Stimulated activated memory B cell treated with anti-CD40 and anti-IgM and Interleukin-4, amounts not matched to agents 10 μg/mL and 1 μg/mL and 100 μg/mL, for 72 hours (primary cell): Measurements from ENCODE around the gene BPIFB3.
"Not testable (repeated sequence)": the region's sequence is repeated elsewhere in the genome, so short reads cannot be mapped to it uniquely, and the experiment has no call there.

Experiments
- ATAC-seq: fragments of 150-1000 bp; cut with Tn5 transposase; 2 replicates; pipeline ENCODE4 v1.10.0; 2021
- H3K27ac Mint-ChIP-seq: one replicate; pipeline ENCODE4 v1.8.0; 2022; ENCODE audit warnings: mild to moderate bottlenecking, mixed read lengths
- H3K27me3 Mint-ChIP-seq: one replicate; pipeline ENCODE4 v1.8.0; 2022; ENCODE audit warnings: mixed read lengths
- H3K36me3 Mint-ChIP-seq: one replicate; pipeline ENCODE4 v1.8.0; 2022; ENCODE audit warnings: mixed read lengths
- H3K4me1 Mint-ChIP-seq: one replicate; pipeline ENCODE4 v1.8.0; 2022; ENCODE audit warnings: mixed read lengths
- H3K4me3 Mint-ChIP-seq: one replicate; pipeline ENCODE4 v1.8.0; 2022; ENCODE audit warnings: mild to moderate bottlenecking, moderate library complexity, mixed read lengths
- H3K9me3 Mint-ChIP-seq: one replicate; pipeline ENCODE4 v1.8.0; 2022; ENCODE audit warnings: mixed read lengths

The BPIFB3 gene

GRCh38 chr20:33076662-33077372, 23.1 kb downstream of the BPIFB3 start:
- no peak for ATAC-seq

GRCh38 chr20:33079259-33079658, 25.6 kb downstream of the BPIFB3 start, which contains the start of gene BPIFB4:
Gene BPIFB4, plus strand, starts transcription at chr20:33079643. Its CDS starts 1,884 bp downstream, at chr20:33081527.
- Mint-ChIP-seq H3K36me3 (no peaks in the 10 kb centered on the region), H3K4me1 (no peaks in the 10 kb centered on the region), H3K9me3 (peaks cover 5% of the 10 kb centered on the region), H3K27ac (no peak within 1 kb of the TSS), H3K27me3 (peaks cover 13% of the 10 kb centered on the region), H3K4me3 (no peak within 1 kb of the TSS)
- ATAC-seq = no peak

More at GRCh38 chr20:33076662-33077372, 23.1 kb downstream of the BPIFB3 start:
- Mint-ChIP-seq H3K27me3 (peaks cover 13% of the 10 kb centered on the region), H3K4me1 (no peaks in the 10 kb centered on the region), H3K27ac (no peak overlapping the region), H3K9me3 (peaks cover 5% of the 10 kb centered on the region), H3K36me3 (no peaks in the 10 kb centered on the region), H3K4me3 (no peak overlapping the region)

GRCh38 chr20:33081411-33082154, 27.9 kb downstream of the BPIFB3 start:
- H3K9me3 Mint-ChIP-seq = peaks cover 5% of the 10 kb centered on the region
- H3K27ac Mint-ChIP-seq = no peak overlapping the region
- peaks cover 13% of the 10 kb centered on the region for H3K27me3 Mint-ChIP-seq

GRCh38 chr20:33082546-33082945, 28.8 kb downstream of the BPIFB3 start:
- H3K27me3 Mint-ChIP-seq = peaks cover 11% of the 10 kb centered on the region
- no peak for ATAC-seq
- no peaks in the 10 kb centered on the region for H3K4me1 Mint-ChIP-seq
- peaks cover 5% of the 10 kb centered on the region for H3K9me3 Mint-ChIP-seq
- no peak overlapping the region for H3K4me3 Mint-ChIP-seq
- no peaks in the 10 kb centered on the region for H3K36me3 Mint-ChIP-seq
- no peak overlapping the region for H3K27ac Mint-ChIP-seq

More at GRCh38 chr20:33081411-33082154, 27.9 kb downstream of the BPIFB3 start:
- no peaks in the 10 kb centered on the region for H3K4me1 Mint-ChIP-seq
- no peak for ATAC-seq
- H3K36me3 Mint-ChIP-seq = no peaks in the 10 kb centered on the region
- no peak overlapping the region for H3K4me3 Mint-ChIP-seq

- no peak overlapping the region for H3K4me3 Mint-ChIP-seq
- H3K9me3 Mint-ChIP-seq = peaks cover 5% of the 10 kb centered on the region
- no peak overlapping the region for H3K27ac Mint-ChIP-seq
- no peaks in the 10 kb centered on the region for H3K36me3 Mint-ChIP-seq
- H3K27me3 Mint-ChIP-seq = no peaks in the 10 kb centered on the region
- no peak for ATAC-seq
- H3K4me1 Mint-ChIP-seq = no peaks in the 10 kb centered on the region
Observed at GRCh38 chr20:33083544-33084340, 30.0 kb downstream of the BPIFB3 start.

- H3K27ac Mint-ChIP-seq = no peak overlapping the region
- ATAC-seq = no peak
- H3K9me3 Mint-ChIP-seq = peaks cover 5% of the 10 kb centered on the region
- H3K4me3 Mint-ChIP-seq = no peak overlapping the region
- no peaks in the 10 kb centered on the region for H3K36me3 Mint-ChIP-seq
- H3K27me3 Mint-ChIP-seq = no peaks in the 10 kb centered on the region
- H3K4me1 Mint-ChIP-seq = no peaks in the 10 kb centered on the region
Observed at GRCh38 chr20:33084722-33085121, 31.0 kb downstream of the BPIFB3 start.

- Mint-ChIP-seq H3K4me3 (no peak overlapping the region), H3K4me1 (no peaks in the 10 kb centered on the region), H3K36me3 (no peaks in the 10 kb centered on the region), H3K27ac (no peak overlapping the region), H3K27me3 (no peaks in the 10 kb centered on the region), H3K9me3 (no peaks in the 10 kb centered on the region)
- ATAC-seq = no peak
Observed at GRCh38 chr20:33086052-33086722, 32.5 kb downstream of the BPIFB3 start.

- no peak overlapping the region for H3K27ac Mint-ChIP-seq
- no peaks in the 10 kb centered on the region for H3K4me1 Mint-ChIP-seq
- H3K36me3 Mint-ChIP-seq = no peaks in the 10 kb centered on the region
- peaks cover 8% of the 10 kb centered on the region for H3K9me3 Mint-ChIP-seq
- no peaks in the 10 kb centered on the region for H3K27me3 Mint-ChIP-seq
- no peak overlapping the region for H3K4me3 Mint-ChIP-seq
- no peak for ATAC-seq
Observed at GRCh38 chr20:33091147-33091546, 37.4 kb downstream of the BPIFB3 start.

- H3K4me1 Mint-ChIP-seq = no peaks in the 10 kb centered on the region
- no peaks in the 10 kb centered on the region for H3K27me3 Mint-ChIP-seq
- H3K36me3 Mint-ChIP-seq = no peaks in the 10 kb centered on the region
- peaks cover 8% of the 10 kb centered on the region for H3K9me3 Mint-ChIP-seq
- H3K27ac Mint-ChIP-seq = no peak overlapping the region
- H3K4me3 Mint-ChIP-seq = no peak overlapping the region
- no peak for ATAC-seq
Observed at GRCh38 chr20:33091693-33092092, 38.0 kb downstream of the BPIFB3 start.

- Mint-ChIP-seq H3K4me1 (no peaks in the 10 kb centered on the region), H3K36me3 (no peaks in the 10 kb centered on the region)
- ATAC-seq = no peak
Observed at GRCh38 chr20:33092361-33092760, 38.7 kb downstream of the BPIFB3 start.

GRCh38 chr20:33093074-33093473, 39.4 kb downstream of the BPIFB3 start:
- ATAC-seq = no peak
- Mint-ChIP-seq H3K27me3 (no peaks in the 10 kb centered on the region), H3K9me3 (peaks cover 8% of the 10 kb centered on the region), H3K4me3 (no peak overlapping the region), H3K27ac (no peak overlapping the region), H3K4me1 (no peaks in the 10 kb centered on the region), H3K36me3 (no peaks in the 10 kb centered on the region)

More at GRCh38 chr20:33092361-33092760, 38.7 kb downstream of the BPIFB3 start:
- peaks cover 8% of the 10 kb centered on the region for H3K9me3 Mint-ChIP-seq
- H3K27me3 Mint-ChIP-seq = no peaks in the 10 kb centered on the region
- H3K27ac Mint-ChIP-seq = no peak overlapping the region
- H3K4me3 Mint-ChIP-seq = no peak overlapping the region

- Mint-ChIP-seq H3K4me3 (no peak overlapping the region), H3K4me1 (no peaks in the 10 kb centered on the region), H3K36me3 (no peaks in the 10 kb centered on the region), H3K9me3 (peaks cover 8% of the 10 kb centered on the region), H3K27ac (no peak overlapping the region), H3K27me3 (no peaks in the 10 kb centered on the region)
- no peak for ATAC-seq
Observed at GRCh38 chr20:33093582-33093981, 39.9 kb downstream of the BPIFB3 start.

GRCh38 chr20:33095249-33095648, 41.5 kb downstream of the BPIFB3 start:
- H3K36me3 Mint-ChIP-seq = no peaks in the 10 kb centered on the region
- H3K27ac Mint-ChIP-seq = no peak overlapping the region
- no peak for ATAC-seq
- H3K9me3 Mint-ChIP-seq = peaks cover 8% of the 10 kb centered on the region
- H3K4me1 Mint-ChIP-seq = no peaks in the 10 kb centered on the region
- no peaks in the 10 kb centered on the region for H3K27me3 Mint-ChIP-seq
- no peak overlapping the region for H3K4me3 Mint-ChIP-seq

GRCh38 chr20:33095902-33096584, 42.3 kb downstream of the BPIFB3 start:
- H3K4me1 Mint-ChIP-seq, H3K27ac Mint-ChIP-seq, H3K9me3 Mint-ChIP-seq, H3K27me3 Mint-ChIP-seq, H3K36me3 Mint-ChIP-seq, H3K4me3 Mint-ChIP-seq: not testable (repeated sequence)
- peak; percentile 62 for ATAC-seq
